Stimulated activated CD8-positive, alpha-beta memory T cell treated with anti-CD3 and anti-CD28 coated beads, Interleukin-7, amount 100 ng/mL, for 4 hours (primary cell): ENCODE data around the gene PCIF1.
"Not testable (repeated sequence)": the region's sequence is repeated elsewhere in the genome, so short reads cannot be mapped to it uniquely, and the experiment has no call there.

Experiments used
- DNase-seq, 2 donors: peaks; one replicate each; pipeline ENCODE4 v3.0.0-alpha.2; 2020; ENCODE audit warnings: low read depth in 2 of 2

Gene PCIF1

GRCh38 chr20:45934586-45935415 is at the start of gene PCIF1:
PCIF1 (plus strand) TSS chr20:45934683; CDS start chr20:45939000, 4,317 bp downstream.
- peak; percentile 97 to 98 for DNase-seq

- no peak for DNase-seq
Measured at GRCh38 chr20:45886590-45887345, 47.7 kb upstream of the PCIF1 start.

GRCh38 chr20:45887346-45887715 is 47.2 kb upstream of the PCIF1 start, which contains the start of gene SPATA25:
SPATA25 (minus strand) TSS chr20:45887622; CDS start chr20:45887590, 32 bp downstream.
- no peak for DNase-seq

GRCh38 chr20:45888681-45889080 is 45.8 kb upstream of the PCIF1 start:
- no peak for DNase-seq

- peak in 1 of 2 donors; percentile 33 for DNase-seq
Measured at GRCh38 chr20:45890077-45890984, 44.2 kb upstream of the PCIF1 start.

GRCh38 chr20:45890985-45891983 is 43.2 kb upstream of the PCIF1 start, which contains the start of the genes CTSA and NEURL2:
CTSA (plus strand) TSS chr20:45891335; CDS start chr20:45891569, 234 bp downstream.
NEURL2 (minus strand) TSS chr20:45891208; CDS start chr20:45890991, 217 bp downstream.
- DNase-seq, result peak; percentile 77 to 79

GRCh38 chr20:45892049-45892825 is 42.2 kb upstream of the PCIF1 start:
- no peak for DNase-seq

- peak in 1 of 2 donors; percentile 28 for DNase-seq
Measured at GRCh38 chr20:45892828-45893500, 41.5 kb upstream of the PCIF1 start.

- DNase-seq, result no peak
Measured at GRCh38 chr20:45893831-45894230, 40.7 kb upstream of the PCIF1 start.

GRCh38 chr20:45894797-45895196 is 39.7 kb upstream of the PCIF1 start:
- no peak for DNase-seq

- no peak for DNase-seq
Measured at GRCh38 chr20:45896641-45897161, 37.8 kb upstream of the PCIF1 start.

GRCh38 chr20:45897289-45897688 is 37.2 kb upstream of the PCIF1 start:
- no peak for DNase-seq

GRCh38 chr20:45897692-45898091 is 36.8 kb upstream of the PCIF1 start:
- no peak for DNase-seq

- no peak for DNase-seq
Measured at GRCh38 chr20:45898285-45898684, 36.2 kb upstream of the PCIF1 start.

GRCh38 chr20:45899046-45899835 is 35.2 kb upstream of the PCIF1 start:
- DNase-seq, result no peak

- not testable (repeated sequence) for DNase-seq
Measured at GRCh38 chr20:45901332-45901731, 33.2 kb upstream of the PCIF1 start.

GRCh38 chr20:45902199-45902701 is 32.2 kb upstream of the PCIF1 start:
- DNase-seq, result no peak
